HepG2 (cell line): Measurements from ENCODE around the gene ZCCHC10. TPM values are rescaled to one million over a fixed set of nuclear protein-coding genes. Genes with fewer than 3 reads are reported as not detected.

Experiments used
- CBX1 ChIP-seq: IDR thresholded peaks from one replicate; pipeline ENCODE4 v1.6.1; 2016; ENCODE audit warnings: antibody characterized with exemption, low read depth
- FOXA3 ChIP-seq: IDR thresholded peaks from 2 replicates; pipeline ENCODE4 v1.6.1; 2016; ENCODE audit warnings: missing genetic modification reagents, missing compliant biosample characterization
- HDAC2 ChIP-seq: sonication (generic); formaldehyde crosslinking; IDR thresholded peaks from 2 replicates; pipeline ENCODE4 v1.4.0; 2020; ENCODE audit warnings: missing genetic modification reagents
- IKZF4 ChIP-seq: sonication (generic); formaldehyde crosslinking; IDR thresholded peaks from 2 replicates; pipeline ENCODE4 v1.5.1; 2020; ENCODE audit warnings: borderline replicate concordance, mild to moderate bottlenecking, low read depth, missing genetic modification reagents; ENCODE audit errors: not compliant biosample characterization
- KAT2B ChIP-seq: fragments of 150-350 bp; IDR thresholded peaks from 2 replicates; pipeline ENCODE4 v1.6.1; 2014; ENCODE audit warnings: low read depth, low read length, borderline replicate concordance
- KDM3A ChIP-seq: IDR thresholded peaks from 2 replicates; pipeline ENCODE4 v1.6.1; 2018; ENCODE audit warnings: low read depth, missing compliant biosample characterization
- MIER3 ChIP-seq: IDR thresholded peaks from 2 replicates; pipeline ENCODE4 v1.6.1; 2016; ENCODE audit warnings: missing compliant biosample characterization, borderline replicate concordance
- NPAS2 ChIP-seq: sonication (generic); formaldehyde crosslinking; IDR thresholded peaks from 2 replicates; pipeline ENCODE4 v1.8.0; 2022; ENCODE audit warnings: mild to moderate bottlenecking, missing genetic modification reagents, borderline replicate concordance
- TBX2 ChIP-seq: sonication (generic); formaldehyde crosslinking; IDR thresholded peaks from 2 replicates; pipeline ENCODE4 v1.5.0; 2020; ENCODE audit warnings: missing genetic modification reagents, mild to moderate bottlenecking, borderline replicate concordance
- ZFP36L2 ChIP-seq: sonication (generic); formaldehyde crosslinking; IDR thresholded peaks from 2 replicates; pipeline ENCODE4 v1.4.0; 2020; ENCODE audit warnings: missing genetic modification reagents
- ZNF572 ChIP-seq: sonication (generic); formaldehyde crosslinking; IDR thresholded peaks from 2 replicates; pipeline ENCODE4 v1.5.1; 2020; ENCODE audit warnings: mild to moderate bottlenecking, missing genetic modification reagents
- polyA plus RNA-seq, 8 experiments: library from polyadenylated mRNA; depleted of rRNA in 3 of 8; stranded (reverse) in 7 of 8; unstranded in 1 of 8; fragments of >200 nt; fragmentation: Illumina TruSeq in 4 of 8; extraction: Trizol in 4 of 8; gene quantifications; 2 replicates each; pipeline versions ENCODE4 v1.2.1 to v1.2.3, GENCODE V29; 2011 to 2016; ENCODE audit warnings: low read depth in 4 of 8, missing spikeins in 1 of 8, mixed read lengths in 1 of 8; ENCODE audit not compliant: insufficient read depth in 1 of 8
- total RNA-seq, 5 experiments: library from RNA; depleted of rRNA; stranded (reverse); fragments of >200 nt; fragmentation: Illumina TruSeq; extraction: Trizol; gene quantifications; 2 replicates each; pipeline ENCODE4 v1.2.3, GENCODE V29; 2016; ENCODE audit warnings: low read depth in 1 of 5
- TF ChIP-seq, protein P1 (sequence below): sonication (generic); formaldehyde crosslinking; IDR thresholded peaks from 2 replicates; pipeline ENCODE4 v1.5.1; 2020; ENCODE audit warnings: mild to moderate bottlenecking, missing genetic modification reagents
- TF ChIP-seq, protein P2 (sequence below): sonication (generic); formaldehyde crosslinking; IDR thresholded peaks from 2 replicates; pipeline ENCODE4 v1.4.0; 2020; ENCODE audit warnings: low read depth, missing genetic modification reagents
- TF ChIP-seq, protein P3 (sequence below): sonication (generic); formaldehyde crosslinking; IDR thresholded peaks from 2 replicates; pipeline ENCODE4 v1.5.1; 2020; ENCODE audit warnings: mild to moderate bottlenecking, missing genetic modification reagents, moderate library complexity
- TF ChIP-seq, protein P4 (sequence below): sonication (generic); formaldehyde crosslinking; IDR thresholded peaks from 2 replicates; pipeline ENCODE4 v1.4.0; 2020; ENCODE audit warnings: mild to moderate bottlenecking, missing genetic modification reagents
- TF ChIP-seq, protein P5 (sequence below): sonication (generic); formaldehyde crosslinking; IDR thresholded peaks from 2 replicates; pipeline ENCODE4 v1.9.0; 2021; ENCODE audit warnings: missing genetic modification reagents, mild to moderate bottlenecking, borderline replicate concordance

Gene ZCCHC10
- total and polyA plus RNA-seq, 2 of the 13 experiments (the other 11 are each of a cell fraction or from before 2014, with no cell fraction given) = 40.7 to 48.2 TPM

DNA sequence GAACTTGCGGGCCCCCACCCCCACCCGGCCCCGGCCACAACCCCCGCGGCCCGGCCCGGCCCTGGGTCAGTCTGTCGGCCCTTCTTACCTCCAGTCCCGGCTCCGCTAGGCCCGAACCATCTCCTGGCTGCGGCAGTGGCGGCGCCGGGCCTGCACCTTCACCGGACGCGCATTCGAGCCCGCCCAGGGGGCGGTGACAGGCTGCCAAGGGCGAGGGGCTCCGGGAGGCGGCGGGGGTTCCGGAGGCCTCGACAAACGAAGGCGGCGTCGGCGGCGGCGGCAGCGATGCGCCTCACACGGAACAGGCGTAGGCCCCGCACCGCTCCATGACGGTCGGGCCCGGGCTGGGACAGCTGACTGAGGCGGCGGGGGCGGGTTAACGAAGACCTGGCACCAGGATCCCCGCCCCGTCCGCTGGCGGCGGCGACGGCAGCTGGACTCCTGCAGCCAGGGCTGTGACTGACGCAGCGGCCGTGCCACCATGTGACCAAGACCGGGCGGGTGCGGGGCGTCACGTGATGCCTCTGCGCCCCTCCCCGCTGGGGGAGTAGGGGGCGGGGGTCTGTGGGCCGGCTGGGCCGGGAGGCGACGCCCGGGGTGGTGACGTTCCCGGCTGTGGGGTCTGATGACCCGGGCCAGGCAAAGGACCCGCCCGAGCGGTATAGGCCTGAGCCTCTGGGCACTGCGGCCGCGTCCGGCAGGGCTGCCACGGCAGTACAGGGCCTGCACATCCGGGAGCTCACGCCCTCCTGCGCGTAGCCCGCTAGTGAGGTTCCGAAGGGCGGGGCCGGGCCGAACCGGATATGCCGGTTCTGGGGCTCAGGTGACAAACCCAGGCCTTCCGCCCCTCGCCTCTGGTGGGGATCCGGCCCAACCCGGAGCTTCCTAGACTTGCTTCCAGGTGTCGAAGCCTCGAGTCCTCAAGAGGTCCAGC is 62.9 kb downstream of the ZCCHC10 start, which contains the start of gene AFF4 (continued):
- TF ChIP-seq, protein P1, sequence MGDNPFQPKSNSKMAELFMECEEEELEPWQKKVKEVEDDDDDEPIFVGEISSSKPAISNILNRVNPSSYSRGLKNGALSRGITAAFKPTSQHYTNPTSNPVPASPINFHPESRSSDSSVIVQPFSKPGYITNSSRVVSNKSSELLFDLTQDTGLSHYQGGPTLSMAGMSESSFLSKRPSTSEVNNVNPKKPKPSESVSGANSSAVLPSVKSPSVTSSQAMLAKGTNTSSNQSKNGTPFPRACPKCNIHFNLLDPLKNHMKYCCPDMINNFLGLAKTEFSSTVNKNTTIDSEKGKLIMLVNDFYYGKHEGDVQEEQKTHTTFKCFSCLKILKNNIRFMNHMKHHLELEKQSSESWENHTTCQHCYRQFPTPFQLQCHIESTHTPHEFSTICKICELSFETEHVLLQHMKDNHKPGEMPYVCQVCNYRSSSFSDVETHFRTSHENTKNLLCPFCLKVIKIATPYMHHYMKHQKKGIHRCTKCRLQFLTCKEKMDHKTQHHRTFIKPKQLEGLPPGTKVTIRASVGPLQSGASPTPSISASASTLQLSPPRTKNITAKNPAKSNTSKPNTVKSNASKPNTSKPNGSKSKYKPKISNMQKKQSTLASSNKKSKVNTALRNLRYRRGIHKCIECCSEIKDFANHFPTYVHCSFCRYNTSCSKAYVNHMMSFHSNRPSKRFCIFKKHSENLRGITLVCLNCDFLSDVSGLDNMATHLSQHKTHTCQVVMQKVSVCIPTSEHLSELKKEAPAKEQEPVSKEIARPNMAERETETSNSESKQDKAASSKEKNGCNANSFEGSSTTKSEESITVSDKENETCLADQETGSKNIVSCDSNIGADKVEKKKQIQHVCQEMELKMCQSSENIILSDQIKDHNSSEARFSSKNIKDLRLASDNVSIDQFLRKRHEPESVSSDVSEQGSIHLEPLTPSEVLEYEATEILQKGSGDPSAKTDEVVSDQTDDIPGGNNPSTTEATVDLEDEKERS (CRISPR knock-in tag) = no peak; the same call in 1 of the 2 replicates
- TF ChIP-seq ZNF572 (CRISPR knock-in tag) (0 out of 2 replicates have a peak, but pooled peaks have one; percentile 73), ZFP36L2 (CRISPR knock-in tag) (no peak), CBX1 (peak; percentile 65), KAT2B (no peak), FOXA3 (CRISPR knock-in tag) (peak; percentile 43), HDAC2 (CRISPR knock-in tag) (peak; percentile 77), TBX2 (peak; percentile 91; the same call in 1 of the 2 replicates), NPAS2 (no peak), KDM3A (CRISPR knock-in tag) (peak; percentile 86; the same call in 1 of the 2 replicates), MIER3 (CRISPR knock-in tag) (peak; percentile 78), IKZF4 (peak; percentile 86)
- TF ChIP-seq, protein P2, sequence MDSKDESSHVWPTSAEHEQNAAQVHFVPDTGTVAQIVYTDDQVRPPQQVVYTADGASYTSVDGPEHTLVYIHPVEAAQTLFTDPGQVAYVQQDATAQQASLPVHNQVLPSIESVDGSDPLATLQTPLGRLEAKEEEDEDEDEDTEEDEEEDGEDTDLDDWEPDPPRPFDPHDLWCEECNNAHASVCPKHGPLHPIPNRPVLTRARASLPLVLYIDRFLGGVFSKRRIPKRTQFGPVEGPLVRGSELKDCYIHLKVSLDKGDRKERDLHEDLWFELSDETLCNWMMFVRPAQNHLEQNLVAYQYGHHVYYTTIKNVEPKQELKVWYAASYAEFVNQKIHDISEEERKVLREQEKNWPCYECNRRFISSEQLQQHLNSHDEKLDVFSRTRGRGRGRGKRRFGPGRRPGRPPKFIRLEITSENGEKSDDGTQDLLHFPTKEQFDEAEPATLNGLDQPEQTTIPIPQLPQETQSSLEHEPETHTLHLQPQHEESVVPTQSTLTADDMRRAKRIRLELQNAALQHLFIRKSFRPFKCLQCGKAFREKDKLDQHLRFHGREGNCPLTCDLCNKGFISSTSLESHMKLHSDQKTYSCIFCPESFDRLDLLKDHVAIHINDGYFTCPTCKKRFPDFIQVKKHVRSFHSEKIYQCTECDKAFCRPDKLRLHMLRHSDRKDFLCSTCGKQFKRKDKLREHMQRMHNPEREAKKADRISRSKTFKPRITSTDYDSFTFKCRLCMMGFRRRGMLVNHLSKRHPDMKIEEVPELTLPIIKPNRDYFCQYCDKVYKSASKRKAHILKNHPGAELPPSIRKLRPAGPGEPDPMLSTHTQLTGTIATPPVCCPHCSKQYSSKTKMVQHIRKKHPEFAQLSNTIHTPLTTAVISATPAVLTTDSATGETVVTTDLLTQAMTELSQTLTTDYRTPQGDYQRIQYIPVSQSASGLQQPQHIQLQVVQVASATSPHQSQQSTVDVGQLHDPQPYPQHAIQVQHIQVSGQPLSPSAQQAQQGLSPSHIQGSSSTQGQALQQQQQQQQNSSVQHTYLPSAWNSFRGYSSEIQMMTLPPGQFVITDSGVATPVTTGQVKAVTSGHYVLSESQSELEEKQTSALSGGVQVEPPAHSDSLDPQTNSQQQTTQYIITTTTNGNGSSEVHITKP (CRISPR knock-in tag) = no peak
- TF ChIP-seq, protein P3, sequence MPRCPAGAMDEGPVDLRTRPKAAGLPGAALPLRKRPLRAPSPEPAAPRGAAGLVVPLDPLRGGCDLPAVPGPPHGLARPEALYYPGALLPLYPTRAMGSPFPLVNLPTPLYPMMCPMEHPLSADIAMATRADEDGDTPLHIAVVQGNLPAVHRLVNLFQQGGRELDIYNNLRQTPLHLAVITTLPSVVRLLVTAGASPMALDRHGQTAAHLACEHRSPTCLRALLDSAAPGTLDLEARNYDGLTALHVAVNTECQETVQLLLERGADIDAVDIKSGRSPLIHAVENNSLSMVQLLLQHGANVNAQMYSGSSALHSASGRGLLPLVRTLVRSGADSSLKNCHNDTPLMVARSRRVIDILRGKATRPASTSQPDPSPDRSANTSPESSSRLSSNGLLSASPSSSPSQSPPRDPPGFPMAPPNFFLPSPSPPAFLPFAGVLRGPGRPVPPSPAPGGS (CRISPR knock-in tag) = peak; percentile 74; the same call in 1 of the 2 replicates
- TF ChIP-seq, protein P4, sequence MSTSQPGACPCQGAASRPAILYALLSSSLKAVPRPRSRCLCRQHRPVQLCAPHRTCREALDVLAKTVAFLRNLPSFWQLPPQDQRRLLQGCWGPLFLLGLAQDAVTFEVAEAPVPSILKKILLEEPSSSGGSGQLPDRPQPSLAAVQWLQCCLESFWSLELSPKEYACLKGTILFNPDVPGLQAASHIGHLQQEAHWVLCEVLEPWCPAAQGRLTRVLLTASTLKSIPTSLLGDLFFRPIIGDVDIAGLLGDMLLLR (CRISPR knock-in tag) = no peak
- TF ChIP-seq, protein P5, sequence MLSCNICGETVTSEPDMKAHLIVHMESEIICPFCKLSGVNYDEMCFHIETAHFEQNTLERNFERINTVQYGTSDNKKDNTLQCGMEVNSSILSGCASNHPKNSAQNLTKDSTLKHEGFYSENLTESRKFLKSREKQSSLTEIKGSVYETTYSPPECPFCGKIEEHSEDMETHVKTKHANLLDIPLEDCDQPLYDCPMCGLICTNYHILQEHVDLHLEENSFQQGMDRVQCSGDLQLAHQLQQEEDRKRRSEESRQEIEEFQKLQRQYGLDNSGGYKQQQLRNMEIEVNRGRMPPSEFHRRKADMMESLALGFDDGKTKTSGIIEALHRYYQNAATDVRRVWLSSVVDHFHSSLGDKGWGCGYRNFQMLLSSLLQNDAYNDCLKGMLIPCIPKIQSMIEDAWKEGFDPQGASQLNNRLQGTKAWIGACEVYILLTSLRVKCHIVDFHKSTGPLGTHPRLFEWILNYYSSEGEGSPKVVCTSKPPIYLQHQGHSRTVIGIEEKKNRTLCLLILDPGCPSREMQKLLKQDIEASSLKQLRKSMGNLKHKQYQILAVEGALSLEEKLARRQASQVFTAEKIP (CRISPR knock-in tag) = no peak
